GM19043 (cell line): ENCODE results near the gene HNRNPLL.
A peak's percentile ranks its signal among the peaks of the same experiment; 100 is the strongest.
"Not testable (repeated sequence)": the region's sequence is repeated elsewhere in the genome, so short reads cannot be mapped to it uniquely, and the experiment has no call there.

ENCODE experiments used
- ATAC-seq: cut with Tn5 transposase; IDR thresholded peaks from one replicate; pipeline ENCODE4 v1.9.1; 2021; ENCODE audit warnings: low read depth; ENCODE audit not compliant: unreplicated experiment

The HNRNPLL gene

GRCh38 chr2:38620282-38620977 lies 17.7 kb upstream of the HNRNPLL start:
- ATAC-seq = no peak

- no peak for ATAC-seq
Observed at GRCh38 chr2:38619458-38620164, 16.9 kb upstream of the HNRNPLL start.

GRCh38 chr2:38617301-38617700 lies 14.6 kb upstream of the HNRNPLL start:
- no peak for ATAC-seq

GRCh38 chr2:38615237-38615636 lies 12.5 kb upstream of the HNRNPLL start:
- ATAC-seq = no peak

GRCh38 chr2:38613849-38614213 lies 11.1 kb upstream of the HNRNPLL start:
- no peak for ATAC-seq

- ATAC-seq = no peak
Observed at GRCh38 chr2:38613126-38613848, 10.6 kb upstream of the HNRNPLL start.

GRCh38 chr2:38610851-38611801 lies 8.4 kb upstream of the HNRNPLL start:
- peak; percentile 58 for ATAC-seq

- not testable (repeated sequence) for ATAC-seq
Observed at GRCh38 chr2:38609246-38609645, 6.5 kb upstream of the HNRNPLL start.

GRCh38 chr2:38608755-38609154 lies 6.0 kb upstream of the HNRNPLL start:
- ATAC-seq = no peak

- ATAC-seq = no peak
Observed at GRCh38 chr2:38605298-38605830, 2.6 kb upstream of the HNRNPLL start.

- peak; percentile 29 for ATAC-seq
Observed at GRCh38 chr2:38603402-38604290, 918 bp upstream of the HNRNPLL start.

- peak; percentile 13 for ATAC-seq
Observed at GRCh38 chr2:38602136-38602731, 494 bp downstream of the HNRNPLL start.

- ATAC-seq = no peak
Observed at GRCh38 chr2:38601463-38602135, 1.1 kb downstream of the HNRNPLL start.

- no peak for ATAC-seq
Observed at GRCh38 chr2:38600921-38601455, 1.7 kb downstream of the HNRNPLL start.

- ATAC-seq = no peak
Observed at GRCh38 chr2:38600242-38600891, 2.4 kb downstream of the HNRNPLL start.

- no peak for ATAC-seq
Observed at GRCh38 chr2:38599706-38600105, 3.0 kb downstream of the HNRNPLL start.

- no peak for ATAC-seq
Observed at GRCh38 chr2:38598991-38599295, 3.8 kb downstream of the HNRNPLL start.
